PC-3 (cell line): ENCODE measurements around the gene ARHGEF26.

Source experiments
- EZH2phosphoT487 ChIP-seq: fragments of 300-600 bp; sonication (generic); IDR thresholded peaks from 2 replicates; pipeline ENCODE4 v1.6.1; 2018; ENCODE audit warnings: mild to moderate bottlenecking, antibody characterized with exemption, low read length, borderline replicate concordance
- TF ChIP-seq, protein P1 (sequence below): fragments of 300-600 bp; sonication (generic); conservative IDR thresholded peaks from 2 replicates; pipeline ENCODE4 v1.5.1; 2017; ENCODE audit warnings: antibody characterized with exemption, low read depth, mild to moderate bottlenecking, low read length

DNA sequence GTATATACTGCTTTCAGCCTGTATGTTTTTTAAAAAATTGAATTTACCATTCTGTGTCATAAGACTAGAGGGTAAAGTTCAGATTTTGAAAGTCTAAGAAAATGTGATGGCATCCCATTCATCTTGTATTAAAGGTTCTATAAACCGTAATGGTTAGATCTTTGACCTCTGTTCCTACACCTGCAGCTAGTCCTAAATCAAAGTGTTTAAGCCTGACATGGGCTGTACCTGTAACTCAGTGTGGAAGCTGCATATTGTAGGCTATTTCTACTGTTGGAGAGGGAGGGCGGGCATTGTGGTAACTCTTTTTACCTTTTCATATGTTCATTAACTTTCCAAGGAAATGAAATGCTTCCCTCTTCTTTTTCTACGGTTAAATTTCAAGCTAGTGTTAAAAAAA is 53.9 kb downstream of the ARHGEF26 start:
- TF ChIP-seq, protein P1, sequence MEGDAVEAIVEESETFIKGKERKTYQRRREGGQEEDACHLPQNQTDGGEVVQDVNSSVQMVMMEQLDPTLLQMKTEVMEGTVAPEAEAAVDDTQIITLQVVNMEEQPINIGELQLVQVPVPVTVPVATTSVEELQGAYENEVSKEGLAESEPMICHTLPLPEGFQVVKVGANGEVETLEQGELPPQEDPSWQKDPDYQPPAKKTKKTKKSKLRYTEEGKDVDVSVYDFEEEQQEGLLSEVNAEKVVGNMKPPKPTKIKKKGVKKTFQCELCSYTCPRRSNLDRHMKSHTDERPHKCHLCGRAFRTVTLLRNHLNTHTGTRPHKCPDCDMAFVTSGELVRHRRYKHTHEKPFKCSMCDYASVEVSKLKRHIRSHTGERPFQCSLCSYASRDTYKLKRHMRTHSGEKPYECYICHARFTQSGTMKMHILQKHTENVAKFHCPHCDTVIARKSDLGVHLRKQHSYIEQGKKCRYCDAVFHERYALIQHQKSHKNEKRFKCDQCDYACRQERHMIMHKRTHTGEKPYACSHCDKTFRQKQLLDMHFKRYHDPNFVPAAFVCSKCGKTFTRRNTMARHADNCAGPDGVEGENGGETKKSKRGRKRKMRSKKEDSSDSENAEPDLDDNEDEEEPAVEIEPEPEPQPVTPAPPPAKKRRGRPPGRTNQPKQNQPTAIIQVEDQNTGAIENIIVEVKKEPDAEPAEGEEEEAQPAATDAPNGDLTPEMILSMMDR: no peak
- TF ChIP-seq EZH2phosphoT487: no peak
